ENCODE results near the gene B3GNT3.
A peak's percentile ranks its signal among the peaks of the same experiment; 100 is the strongest.

B3GNT3 gene

GRCh38 chr19:17790059-17790780, 4.7 kb upstream of the B3GNT3 start:
- Histone ChIP-seq H3K9me2 (replicated peaks; ENCODE audit: low read depth, low read length) (no peaks in the 10 kb centered on the region), H3K4me2 (ENCODE audit: low read depth, low read length, poor library complexity, severe bottlenecking) (peak overlapping the region; percentile 59), H3K9me3 (ENCODE audit: insufficient read depth, low read depth, low read length) (no peaks in the 10 kb centered on the region), H4K20me1 (ENCODE audit: insufficient read depth, low read length, poor library complexity, severe bottlenecking) (no peaks in the 10 kb centered on the region), H3K79me2 (ENCODE audit: insufficient read depth, low read length) (no peaks in the 10 kb centered on the region), H3K36me3 (ENCODE audit: insufficient read depth, low read length) (no peaks in the 10 kb centered on the region), H3K4me1 (ENCODE audit: insufficient read depth, low read length, poor library complexity, severe bottlenecking) (peaks cover 32% of the 10 kb centered on the region), H3F3A (ENCODE audit: low read depth) (peaks cover 13% of the 10 kb centered on the region), H3K27me3 (ENCODE audit: insufficient read depth, low read length, poor library complexity, severe bottlenecking) (no peaks in the 10 kb centered on the region), H3K9ac (ENCODE audit: low read depth, low read length, poor library complexity, severe bottlenecking) (peak overlapping the region; percentile 69), H3K4me3 (ENCODE audit: low read length, poor library complexity, severe bottlenecking) (no peak overlapping the region), H2AFZ (ENCODE audit: low read length) (no peak overlapping the region)
- TF ChIP-seq CTCF (conservative IDR thresholded peaks at IDR 0.05; ENCODE audit: low read length) (no peak), EZH2phosphoT487 (IDR thresholded peaks at IDR 0.05; ENCODE audit: borderline replicate concordance) (no peak)

- H4K20me1 ChIP-seq (ENCODE audit: insufficient read depth, low read length, poor library complexity, severe bottlenecking), result no peaks in the 10 kb centered on the region
- no peak overlapping the region for H3K9ac ChIP-seq (ENCODE audit: low read depth, low read length, poor library complexity, severe bottlenecking)
- H2AFZ ChIP-seq (ENCODE audit: low read length), result no peak overlapping the region
- peaks cover 13% of the 10 kb centered on the region for H3F3A ChIP-seq (ENCODE audit: low read depth)
- no peaks in the 10 kb centered on the region for H3K27me3 ChIP-seq (ENCODE audit: insufficient read depth, low read length, poor library complexity, severe bottlenecking)
- H3K9me3 ChIP-seq (ENCODE audit: insufficient read depth, low read depth, low read length), result no peaks in the 10 kb centered on the region
- TF ChIP-seq EZH2phosphoT487 (IDR thresholded peaks at IDR 0.05; ENCODE audit: borderline replicate concordance) (no peak), CTCF (conservative IDR thresholded peaks at IDR 0.05; ENCODE audit: low read length) (no peak)
- H3K79me2 ChIP-seq (ENCODE audit: insufficient read depth, low read length), result no peaks in the 10 kb centered on the region
- H3K36me3 ChIP-seq (ENCODE audit: insufficient read depth, low read length), result no peaks in the 10 kb centered on the region
- peaks cover 40% of the 10 kb centered on the region for H3K4me1 ChIP-seq (ENCODE audit: insufficient read depth, low read length, poor library complexity, severe bottlenecking)
- H3K4me3 ChIP-seq (ENCODE audit: low read length, poor library complexity, severe bottlenecking), result no peak overlapping the region
- H3K4me2 ChIP-seq (ENCODE audit: low read depth, low read length, poor library complexity, severe bottlenecking), result no peak overlapping the region
- no peaks in the 10 kb centered on the region for H3K9me2 ChIP-seq (replicated peaks; ENCODE audit: low read depth, low read length)
Measured at GRCh38 chr19:17794412-17794730, 567 bp upstream of the B3GNT3 start.

GRCh38 chr19:17795495-17795856, 538 bp downstream of the B3GNT3 start:
- H3K9ac ChIP-seq (ENCODE audit: low read depth, low read length, poor library complexity, severe bottlenecking), result no peak overlapping the region
- no peaks in the 10 kb centered on the region for H3K79me2 ChIP-seq (ENCODE audit: insufficient read depth, low read length)
- H4K20me1 ChIP-seq (ENCODE audit: insufficient read depth, low read length, poor library complexity, severe bottlenecking), result no peaks in the 10 kb centered on the region
- H3K9me2 ChIP-seq (replicated peaks; ENCODE audit: low read depth, low read length), result no peaks in the 10 kb centered on the region
- H3K27me3 ChIP-seq (ENCODE audit: insufficient read depth, low read length, poor library complexity, severe bottlenecking), result no peaks in the 10 kb centered on the region
- no peak overlapping the region for H3K4me3 ChIP-seq (ENCODE audit: low read length, poor library complexity, severe bottlenecking)
- H3K4me2 ChIP-seq (ENCODE audit: low read depth, low read length, poor library complexity, severe bottlenecking), result no peak overlapping the region
- H3K36me3 ChIP-seq (ENCODE audit: insufficient read depth, low read length), result no peaks in the 10 kb centered on the region
- no peak overlapping the region for H2AFZ ChIP-seq (ENCODE audit: low read length)
- peaks cover 13% of the 10 kb centered on the region for H3F3A ChIP-seq (ENCODE audit: low read depth)
- H3K4me1 ChIP-seq (ENCODE audit: insufficient read depth, low read length, poor library complexity, severe bottlenecking), result peaks cover 34% of the 10 kb centered on the region
- H3K9me3 ChIP-seq (ENCODE audit: insufficient read depth, low read depth, low read length), result no peaks in the 10 kb centered on the region
- TF ChIP-seq CTCF (conservative IDR thresholded peaks at IDR 0.05; ENCODE audit: low read length) (no peak), EZH2phosphoT487 (IDR thresholded peaks at IDR 0.05; ENCODE audit: borderline replicate concordance) (no peak)
